Measurements from ENCODE around the gene ANKRD36B. TPM values are rescaled to one million over a fixed set of nuclear protein-coding genes. Genes with fewer than 3 reads are reported as not detected.
A peak's percentile ranks its signal among the peaks of the same experiment; 100 is the strongest.
"Not testable (repeated sequence)": the region's sequence is repeated elsewhere in the genome, so short reads cannot be mapped to it uniquely, and the experiment has no call there.

The ANKRD36B gene
- total and polyA plus RNA-seq, 7 donors: 1.4 to 55.4 (median 25.0) TPM

DNA sequence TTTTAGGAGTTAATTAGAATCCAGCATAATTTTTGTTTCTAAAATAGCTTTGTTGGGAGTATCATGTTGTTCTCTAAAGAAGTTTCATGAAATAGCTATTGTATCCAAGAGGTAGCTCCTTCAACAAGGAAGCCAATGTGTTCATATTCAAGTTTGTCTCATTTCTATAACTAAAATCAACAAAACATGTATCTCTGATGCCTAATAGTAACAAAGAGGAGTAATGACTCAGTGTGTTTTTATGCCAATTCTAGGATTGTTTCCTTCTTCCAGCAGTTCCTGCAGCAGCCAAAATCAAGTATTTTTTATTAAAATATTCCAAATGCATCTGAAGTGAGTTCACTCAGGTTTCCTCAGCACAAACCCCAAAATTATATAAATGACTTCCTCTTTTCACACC lies 41.1 kb downstream of the ANKRD36B start:
- peaks cover 0 to 54% (median 2%) of the 10 kb centered on the region in 4 donors for H3K36me3 ChIP-seq
- H3K4me1 ChIP-seq; DNase-seq; intact Hi-C loops (cut with DNase I); H3K9me3 ChIP-seq; H3K4me3 ChIP-seq; H3K27ac ChIP-seq; H3K27me3 ChIP-seq: not testable (repeated sequence)

DNA sequence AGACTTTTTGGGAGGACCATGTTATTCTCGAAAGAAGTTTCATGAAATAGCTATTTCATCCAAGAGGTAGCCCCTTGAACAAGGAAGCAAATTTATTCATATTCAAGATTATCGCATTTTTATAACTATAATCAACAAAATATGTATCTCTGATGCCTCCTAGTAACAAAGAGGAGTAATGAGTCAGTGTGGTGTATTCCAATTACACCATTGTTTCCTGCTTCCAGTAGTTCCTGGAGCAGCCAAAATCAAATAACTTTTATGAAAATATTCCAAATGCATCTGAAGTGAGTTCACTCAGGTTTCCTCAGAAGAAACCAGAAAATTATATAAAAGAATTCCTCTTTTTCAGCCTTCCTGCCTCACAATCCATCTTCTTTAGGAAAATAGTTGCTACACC lies 43.0 kb downstream of the ANKRD36B start:
- no peaks in the 10 kb centered on the region for H3K27me3 ChIP-seq
- DNase-seq: no peak
- H3K36me3 ChIP-seq: peaks cover 0 to 38% (median 0%) of the 10 kb centered on the region in 4 donors
- no peak for TF ChIP-seq EP300 (IDR thresholded peaks at IDR 0.05)
- TF ChIP-seq POLR2A (IDR thresholded peaks at IDR 0.05): no peak
- TF ChIP-seq POLR2AphosphoS5 (IDR thresholded peaks at IDR 0.05): no peak
- TF ChIP-seq, protein P1, sequence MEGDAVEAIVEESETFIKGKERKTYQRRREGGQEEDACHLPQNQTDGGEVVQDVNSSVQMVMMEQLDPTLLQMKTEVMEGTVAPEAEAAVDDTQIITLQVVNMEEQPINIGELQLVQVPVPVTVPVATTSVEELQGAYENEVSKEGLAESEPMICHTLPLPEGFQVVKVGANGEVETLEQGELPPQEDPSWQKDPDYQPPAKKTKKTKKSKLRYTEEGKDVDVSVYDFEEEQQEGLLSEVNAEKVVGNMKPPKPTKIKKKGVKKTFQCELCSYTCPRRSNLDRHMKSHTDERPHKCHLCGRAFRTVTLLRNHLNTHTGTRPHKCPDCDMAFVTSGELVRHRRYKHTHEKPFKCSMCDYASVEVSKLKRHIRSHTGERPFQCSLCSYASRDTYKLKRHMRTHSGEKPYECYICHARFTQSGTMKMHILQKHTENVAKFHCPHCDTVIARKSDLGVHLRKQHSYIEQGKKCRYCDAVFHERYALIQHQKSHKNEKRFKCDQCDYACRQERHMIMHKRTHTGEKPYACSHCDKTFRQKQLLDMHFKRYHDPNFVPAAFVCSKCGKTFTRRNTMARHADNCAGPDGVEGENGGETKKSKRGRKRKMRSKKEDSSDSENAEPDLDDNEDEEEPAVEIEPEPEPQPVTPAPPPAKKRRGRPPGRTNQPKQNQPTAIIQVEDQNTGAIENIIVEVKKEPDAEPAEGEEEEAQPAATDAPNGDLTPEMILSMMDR (IDR thresholded peaks at IDR 0.05): no peak
- 89 to 90% methylated on average over 2 of the region's 2 CpGs for WGBS, 2 donors
- intact Hi-C loops (cut with DNase I): no loop called here
- H3K4me3 ChIP-seq: no peak overlapping the region
- H3K27ac ChIP-seq: no peak overlapping the region
- no peaks in the 10 kb centered on the region for H3K4me1 ChIP-seq
- no peaks in the 10 kb centered on the region for H3K9me3 ChIP-seq

- H3K27me3 ChIP-seq; H3K9me3 ChIP-seq; H3K27ac ChIP-seq; DNase-seq; H3K4me3 ChIP-seq; H3K4me1 ChIP-seq; intact Hi-C loops (cut with DNase I): not testable (repeated sequence)
- H3K36me3 ChIP-seq: peaks cover 0 to 28% (median 0%) of the 10 kb centered on the region in 4 donors
These were observed 44.8 kb downstream of the ANKRD36B start for GRCh38 chr2:97544911-97545310.

- 90 to 99% methylated on average over 2 of the region's 2 CpGs for WGBS, 2 donors
These were observed 63.8 kb downstream of the ANKRD36B start for GRCh38 chr2:97525904-97526303.

GRCh38 chr2:97523816-97524215 lies 65.9 kb downstream of the ANKRD36B start:
- H3K27me3 ChIP-seq; H3K4me3 ChIP-seq; H3K27ac ChIP-seq; DNase-seq; H3K9me3 ChIP-seq; intact Hi-C loops (cut with DNase I); H3K36me3 ChIP-seq; H3K4me1 ChIP-seq: not testable (repeated sequence)
- 95 to 100% methylated on average over 1 of the region's 1 CpG for WGBS, 2 donors

More at GRCh38 chr2:97525904-97526303, 63.8 kb downstream of the ANKRD36B start:
- DNase-seq; H3K27ac ChIP-seq; H3K4me1 ChIP-seq; H3K9me3 ChIP-seq; H3K36me3 ChIP-seq; H3K27me3 ChIP-seq; intact Hi-C loops (cut with DNase I); H3K4me3 ChIP-seq: not testable (repeated sequence)

- DNase-seq; H3K36me3 ChIP-seq; H3K4me3 ChIP-seq; H3K4me1 ChIP-seq; H3K27ac ChIP-seq; H3K27me3 ChIP-seq; H3K9me3 ChIP-seq; intact Hi-C loops (cut with DNase I): not testable (repeated sequence)
- no CpG with 5 or more reads among the region's 2 CpGs for WGBS, 2 donors
These were observed 66.6 kb downstream of the ANKRD36B start for GRCh38 chr2:97522916-97523555.

GRCh38 chr2:97495651-97496050 lies 94.0 kb downstream of the ANKRD36B start:
- H3K36me3 ChIP-seq; H3K4me1 ChIP-seq; intact Hi-C loops (cut with DNase I); DNase-seq; H3K4me3 ChIP-seq; H3K27me3 ChIP-seq; H3K9me3 ChIP-seq; H3K27ac ChIP-seq: not testable (repeated sequence)
- 96 to 100% methylated on average over 1 to 4 of the region's 4 CpGs for WGBS, 2 donors

DNA sequence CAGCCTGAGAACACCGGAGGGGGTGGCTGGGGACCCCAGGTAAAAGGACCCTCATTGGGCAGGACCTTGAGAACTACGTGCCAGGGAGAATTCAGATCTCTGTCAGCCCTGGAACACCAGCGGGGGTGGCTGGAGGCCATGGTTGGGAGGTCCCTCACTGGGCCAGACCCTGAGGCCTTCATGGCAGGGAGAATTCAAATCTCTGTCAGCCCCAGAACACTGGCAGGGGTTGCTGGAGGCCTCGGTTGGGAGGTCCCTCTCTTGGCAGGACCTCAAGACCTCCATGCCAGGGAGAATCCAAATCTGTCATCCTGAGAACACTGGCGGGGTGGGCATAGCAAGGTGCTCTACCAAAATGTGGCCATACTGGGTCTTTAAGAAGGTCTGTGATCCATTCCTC lies 99.5 kb downstream of the ANKRD36B start:
- H3K27ac ChIP-seq; H3K9me3 ChIP-seq; H3K4me3 ChIP-seq; intact Hi-C loops (cut with DNase I); H3K4me1 ChIP-seq; H3K36me3 ChIP-seq; H3K27me3 ChIP-seq: not testable (repeated sequence)
- peak; percentile 65 for DNase-seq
- 96 to 98% methylated on average over 4 of the region's 5 CpGs for WGBS, 2 donors

Other genes starting within 250 kb of the ANKRD36B start
- 100 to 1,000 TPM; 358 to 796 (median 595) TPM for gene COX5B, start 56.2 kb upstream of the ANKRD36B start, total RNA-seq
- 1,000 to 10,000 TPM in 1 of 3 donors, 100 to 1,000 TPM in 2; 596 to 1,023 (median 842) TPM for gene COX5B, start 56.2 kb upstream of the ANKRD36B start, polyA plus RNA-seq
- 10 to 100 TPM; 63.0 to 85.3 (median 77.6) TPM for gene ACTR1B, start 74.2 kb upstream of the ANKRD36B start, total RNA-seq
- 10 to 100 TPM; 55.3 to 75.4 (median 67.5) TPM for gene ACTR1B, start 74.2 kb upstream of the ANKRD36B start, polyA plus RNA-seq
- gene C2orf92, start 79.8 kb upstream of the ANKRD36B start, total RNA-seq: 10 to 100 TPM in 1 of 4 donors, 1 to 10 TPM in 2, not detected in 1; 6.0 to 22.7 (median 6.3) TPM
- 1 to 10 TPM in 2 of 3 donors, not detected in 1; 2.9 to 4.2 TPM for gene C2orf92, start 79.8 kb upstream of the ANKRD36B start, polyA plus RNA-seq
- 1 to 10 TPM; 1.3 to 4.3 (median 2.2) TPM for gene ZAP70, start 123.7 kb upstream of the ANKRD36B start, total RNA-seq
- gene ZAP70, start 123.7 kb upstream of the ANKRD36B start, polyA plus RNA-seq: 10 to 100 TPM in 1 of 3 donors, not detected in 2; 28.0 TPM

All from sigmoid colon (tissue), 7 donors.